ENCODE data around the gene AP1B1.

Gene AP1B1

GRCh38 chr22:29311464-29312217, 76.7 kb downstream of the AP1B1 start:
- DNase-seq = no peak

GRCh38 chr22:29310863-29311339, 77.5 kb downstream of the AP1B1 start:
- DNase-seq = peak; percentile 79 to 82

- DNase-seq = no peak
Measured at GRCh38 chr22:29310065-29310862, 78.1 kb downstream of the AP1B1 start.

GRCh38 chr22:29309332-29310064, 78.9 kb downstream of the AP1B1 start:
- DNase-seq = no peak

- DNase-seq = peak; percentile 15 to 38
Measured at GRCh38 chr22:29308791-29309262, 79.5 kb downstream of the AP1B1 start.

GRCh38 chr22:29308148-29308790, 80.1 kb downstream of the AP1B1 start:
- no peak for DNase-seq

- DNase-seq = no peak
Measured at GRCh38 chr22:29307596-29308147, 80.7 kb downstream of the AP1B1 start.

GRCh38 chr22:29306835-29307595, 81.4 kb downstream of the AP1B1 start:
- DNase-seq = peak; percentile 38 to 66

GRCh38 chr22:29306175-29306834, 82.1 kb downstream of the AP1B1 start, which contains the start of gene GAS2L1:
Gene GAS2L1 (plus strand): TSS chr22:29306650. CDS start chr22:29308106, 1,456 bp downstream.
- peak; percentile 65 to 76 for DNase-seq

GRCh38 chr22:29305836-29306174, 82.6 kb downstream of the AP1B1 start:
- DNase-seq = no peak

- DNase-seq = no peak
Measured at GRCh38 chr22:29302681-29303465, 85.5 kb downstream of the AP1B1 start.

- no peak for DNase-seq
Measured at GRCh38 chr22:29302402-29302680, 86.0 kb downstream of the AP1B1 start.

GRCh38 chr22:29301716-29302401, 86.5 kb downstream of the AP1B1 start:
- DNase-seq = no peak

- DNase-seq = no peak
Measured at GRCh38 chr22:29300807-29301601, 87.4 kb downstream of the AP1B1 start.

GRCh38 chr22:29300467-29300806, 87.9 kb downstream of the AP1B1 start:
- DNase-seq = no peak

GRCh38 chr22:29299136-29299900, 89.1 kb downstream of the AP1B1 start:
- DNase-seq = no peak

- no peak for DNase-seq
Measured at GRCh38 chr22:29298641-29299040, 89.7 kb downstream of the AP1B1 start.

GRCh38 chr22:29292379-29292778, 96.0 kb downstream of the AP1B1 start:
- DNase-seq = no peak
